Measurements from ENCODE around the gene GLRB.

Gene GLRB

DNA sequence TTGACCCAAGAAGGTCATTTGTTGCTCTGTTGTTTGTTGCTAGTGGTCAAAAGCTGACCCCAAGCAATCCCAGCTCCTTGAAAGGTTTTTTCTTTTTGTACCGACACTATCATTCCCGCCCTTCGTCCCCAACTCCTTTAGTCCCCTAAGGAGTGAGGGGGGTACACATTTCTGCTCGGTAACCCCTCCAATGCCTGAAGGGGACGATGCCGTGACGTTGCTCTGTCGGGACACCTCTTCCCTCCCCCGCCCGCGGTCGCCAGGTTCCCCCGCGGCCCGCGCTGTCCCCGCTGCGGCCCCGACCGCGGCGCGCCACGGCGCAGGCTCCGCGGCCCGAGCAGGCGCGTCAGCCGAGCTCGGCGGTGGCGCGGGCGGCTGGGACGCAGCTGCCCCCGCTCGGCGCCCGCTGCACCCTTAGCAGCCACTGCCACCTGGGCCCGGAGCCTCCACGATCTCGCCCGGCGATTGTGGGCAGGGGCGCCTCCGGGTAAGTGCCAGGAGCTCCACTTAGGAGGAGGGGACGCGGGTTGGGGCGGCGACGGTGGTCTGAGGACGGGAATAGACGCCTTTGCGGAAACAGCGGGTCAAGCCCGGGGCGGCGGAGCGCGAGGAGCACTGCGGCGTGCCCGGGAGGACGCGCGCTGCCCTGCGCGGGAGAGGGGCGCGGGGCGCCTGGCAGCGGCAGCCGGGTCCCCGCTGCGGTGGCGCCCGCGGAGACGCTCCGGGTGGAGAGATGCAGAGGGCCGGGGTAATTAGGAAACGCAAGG is at the start of gene GLRB:
TSS of gene GLRB (plus strand) at position 340 of the 767 bp plus-strand sequence. CDS start 1,875 bp downstream, outside the sequence.
- Histone ChIP-seq H3K4me3 (replicated peaks; ENCODE audit: low read depth, low read length) (no peak within 1 kb of the TSS), H3K27me3 (replicated peaks; ENCODE audit: control insufficient read depth, insufficient read depth, low read length) (no peaks in the 10 kb centered on the region), H3K36me3 (ENCODE audit: control insufficient read depth, insufficient read depth, low read length) (no peaks in the 10 kb centered on the region)
- DNase-seq (ENCODE audit: extremely low read depth, insufficient read length): no peak
- no peak for TF ChIP-seq CTCF (IDR thresholded peaks at IDR 0.05; ENCODE audit: insufficient read depth, low read length, poor library complexity, severe bottlenecking)

- Histone ChIP-seq H3K4me3 (replicated peaks; ENCODE audit: low read depth, low read length) (no peak overlapping the region), H3K36me3 (ENCODE audit: control insufficient read depth, insufficient read depth, low read length) (no peaks in the 10 kb centered on the region), H3K27me3 (replicated peaks; ENCODE audit: control insufficient read depth, insufficient read depth, low read length) (no peaks in the 10 kb centered on the region)
- TF ChIP-seq CTCF (IDR thresholded peaks at IDR 0.05; ENCODE audit: insufficient read depth, low read length, poor library complexity, severe bottlenecking): no peak
- DNase-seq (ENCODE audit: extremely low read depth, insufficient read length): no peak
These were observed 40.5 kb upstream of the GLRB start for GRCh38 chr4:157035471-157035870.

GRCh38 chr4:157040405-157040804 is 35.5 kb upstream of the GLRB start:
- H3K4me3 ChIP-seq (replicated peaks; ENCODE audit: low read depth, low read length): no peak overlapping the region
- TF ChIP-seq CTCF (IDR thresholded peaks at IDR 0.05; ENCODE audit: insufficient read depth, low read length, poor library complexity, severe bottlenecking): no peak
- no peaks in the 10 kb centered on the region for H3K36me3 ChIP-seq (ENCODE audit: control insufficient read depth, insufficient read depth, low read length)
- DNase-seq (ENCODE audit: extremely low read depth, insufficient read length): no peak
- no peaks in the 10 kb centered on the region for H3K27me3 ChIP-seq (replicated peaks; ENCODE audit: control insufficient read depth, insufficient read depth, low read length)

GRCh38 chr4:157043131-157043530 is 32.8 kb upstream of the GLRB start:
- no peak overlapping the region for H3K4me3 ChIP-seq (replicated peaks; ENCODE audit: low read depth, low read length)
- no peak for DNase-seq (ENCODE audit: extremely low read depth, insufficient read length)
- no peaks in the 10 kb centered on the region for H3K27me3 ChIP-seq (replicated peaks; ENCODE audit: control insufficient read depth, insufficient read depth, low read length)
- TF ChIP-seq CTCF (IDR thresholded peaks at IDR 0.05; ENCODE audit: insufficient read depth, low read length, poor library complexity, severe bottlenecking): no peak
- H3K36me3 ChIP-seq (ENCODE audit: control insufficient read depth, insufficient read depth, low read length): no peaks in the 10 kb centered on the region

DNA sequence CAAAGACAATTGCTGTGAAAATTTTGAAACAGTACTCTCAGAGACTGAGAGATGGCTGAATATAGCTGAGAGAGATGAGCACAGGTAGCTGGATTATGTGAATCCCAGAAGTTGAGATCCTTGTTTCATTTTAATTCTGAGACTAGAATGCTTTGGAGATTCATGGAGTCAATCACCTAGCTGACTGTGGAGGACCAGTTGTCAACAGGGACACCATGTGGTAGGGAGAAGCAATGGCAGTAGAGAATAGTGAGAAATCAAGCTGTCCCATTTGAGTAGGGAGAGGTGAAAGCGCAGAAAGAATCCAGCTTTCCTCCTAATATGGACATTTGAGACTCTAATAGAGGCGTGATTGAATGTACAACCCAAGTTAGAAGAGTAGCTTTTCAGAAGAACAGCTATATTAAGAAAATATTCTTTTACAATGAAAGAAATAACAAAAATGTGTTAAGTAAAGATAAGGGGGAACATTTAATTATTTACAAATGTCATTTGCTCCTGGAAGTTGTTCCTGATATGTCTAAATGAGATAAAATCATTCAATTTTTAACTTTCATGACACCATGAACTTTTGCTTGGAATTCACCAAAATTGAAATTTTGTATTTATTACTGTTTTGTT is 30.3 kb upstream of the GLRB start:
- Histone ChIP-seq H3K36me3 (ENCODE audit: control insufficient read depth, insufficient read depth, low read length) (no peaks in the 10 kb centered on the region), H3K4me3 (replicated peaks; ENCODE audit: low read depth, low read length) (no peak overlapping the region), H3K27me3 (replicated peaks; ENCODE audit: control insufficient read depth, insufficient read depth, low read length) (no peaks in the 10 kb centered on the region)
- no peak for DNase-seq (ENCODE audit: extremely low read depth, insufficient read length)
- TF ChIP-seq CTCF (IDR thresholded peaks at IDR 0.05; ENCODE audit: insufficient read depth, low read length, poor library complexity, severe bottlenecking): peak; percentile 53
